Lower leg skin (tissue), 3 donors: ENCODE data around the gene FBXO38.

ENCODE experiments used
- CTCF ChIP-seq, 3 donors: fragments of 450-650 bp; IDR thresholded peaks; one replicate each; pipeline ENCODE4 v1.5.1; 2016; ENCODE audit warnings: antibody characterized with exemption in 3 of 3, mild to moderate bottlenecking in 3 of 3, moderate library complexity in 2 of 3
- POLR2A ChIP-seq, 2 donors: fragments of 450-650 bp; IDR thresholded peaks; one replicate each; pipeline ENCODE4 v1.6.1; 2016 to 2017; ENCODE audit warnings: antibody characterized with exemption in 2 of 2, mild to moderate bottlenecking in 1 of 2, moderate library complexity in 1 of 2

DNA sequence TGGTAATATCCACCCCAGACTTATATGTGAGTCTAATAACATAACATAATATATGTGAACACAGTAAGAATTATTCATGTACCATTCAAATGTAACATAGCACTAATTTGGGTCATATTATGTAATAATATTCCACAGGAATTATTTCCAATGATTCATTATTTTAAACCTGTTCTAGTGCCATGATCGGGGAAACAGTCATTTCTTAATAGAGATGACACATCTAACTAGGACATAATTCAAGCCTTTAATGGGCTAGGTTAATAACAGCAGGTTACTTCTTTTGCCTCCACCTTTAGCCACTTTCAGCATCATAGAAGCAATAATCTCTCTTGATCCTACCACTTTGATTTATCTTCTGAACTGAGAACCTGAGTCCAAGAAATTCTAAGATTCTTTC is 36.1 kb upstream of the FBXO38 start:
- TF ChIP-seq CTCF (IDR thresholded peaks at IDR 0.05) (no peak), POLR2A (IDR thresholded peaks at IDR 0.05) (no peak)
